ENCODE data around the gene ANKRD29.

DNA sequence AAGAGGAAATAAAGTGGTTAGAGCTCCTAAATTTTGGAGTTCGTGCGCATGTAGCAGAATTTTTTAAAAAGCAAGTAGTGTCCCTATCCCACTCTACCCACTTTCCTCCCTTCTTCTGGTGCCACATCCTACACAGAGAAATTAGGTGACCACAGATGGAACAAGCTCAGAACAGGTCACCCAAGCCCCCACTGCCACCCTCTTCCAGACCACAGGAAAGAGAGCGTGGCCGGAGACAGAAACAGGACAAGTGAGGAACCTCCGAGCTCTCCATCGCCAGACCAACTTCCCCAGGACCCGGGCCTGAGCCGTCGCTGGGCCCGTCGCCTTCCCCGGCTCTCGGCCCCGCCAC, 76.8 kb downstream of the ANKRD29 start:
- TF ChIP-seq, protein P1, sequence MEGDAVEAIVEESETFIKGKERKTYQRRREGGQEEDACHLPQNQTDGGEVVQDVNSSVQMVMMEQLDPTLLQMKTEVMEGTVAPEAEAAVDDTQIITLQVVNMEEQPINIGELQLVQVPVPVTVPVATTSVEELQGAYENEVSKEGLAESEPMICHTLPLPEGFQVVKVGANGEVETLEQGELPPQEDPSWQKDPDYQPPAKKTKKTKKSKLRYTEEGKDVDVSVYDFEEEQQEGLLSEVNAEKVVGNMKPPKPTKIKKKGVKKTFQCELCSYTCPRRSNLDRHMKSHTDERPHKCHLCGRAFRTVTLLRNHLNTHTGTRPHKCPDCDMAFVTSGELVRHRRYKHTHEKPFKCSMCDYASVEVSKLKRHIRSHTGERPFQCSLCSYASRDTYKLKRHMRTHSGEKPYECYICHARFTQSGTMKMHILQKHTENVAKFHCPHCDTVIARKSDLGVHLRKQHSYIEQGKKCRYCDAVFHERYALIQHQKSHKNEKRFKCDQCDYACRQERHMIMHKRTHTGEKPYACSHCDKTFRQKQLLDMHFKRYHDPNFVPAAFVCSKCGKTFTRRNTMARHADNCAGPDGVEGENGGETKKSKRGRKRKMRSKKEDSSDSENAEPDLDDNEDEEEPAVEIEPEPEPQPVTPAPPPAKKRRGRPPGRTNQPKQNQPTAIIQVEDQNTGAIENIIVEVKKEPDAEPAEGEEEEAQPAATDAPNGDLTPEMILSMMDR (IDR thresholded peaks at IDR 0.05), result no peak
- TF ChIP-seq POLR2AphosphoS5 (IDR thresholded peaks at IDR 0.05), result no peak
